Measurements from ENCODE around the gene USF2. TPM values are rescaled to one million over a fixed set of nuclear protein-coding genes. Genes with fewer than 3 reads are reported as not detected.

The USF2 gene
- total and polyA plus RNA-seq, 4 donors: 85.3 to 148 (median 104) TPM

DNA sequence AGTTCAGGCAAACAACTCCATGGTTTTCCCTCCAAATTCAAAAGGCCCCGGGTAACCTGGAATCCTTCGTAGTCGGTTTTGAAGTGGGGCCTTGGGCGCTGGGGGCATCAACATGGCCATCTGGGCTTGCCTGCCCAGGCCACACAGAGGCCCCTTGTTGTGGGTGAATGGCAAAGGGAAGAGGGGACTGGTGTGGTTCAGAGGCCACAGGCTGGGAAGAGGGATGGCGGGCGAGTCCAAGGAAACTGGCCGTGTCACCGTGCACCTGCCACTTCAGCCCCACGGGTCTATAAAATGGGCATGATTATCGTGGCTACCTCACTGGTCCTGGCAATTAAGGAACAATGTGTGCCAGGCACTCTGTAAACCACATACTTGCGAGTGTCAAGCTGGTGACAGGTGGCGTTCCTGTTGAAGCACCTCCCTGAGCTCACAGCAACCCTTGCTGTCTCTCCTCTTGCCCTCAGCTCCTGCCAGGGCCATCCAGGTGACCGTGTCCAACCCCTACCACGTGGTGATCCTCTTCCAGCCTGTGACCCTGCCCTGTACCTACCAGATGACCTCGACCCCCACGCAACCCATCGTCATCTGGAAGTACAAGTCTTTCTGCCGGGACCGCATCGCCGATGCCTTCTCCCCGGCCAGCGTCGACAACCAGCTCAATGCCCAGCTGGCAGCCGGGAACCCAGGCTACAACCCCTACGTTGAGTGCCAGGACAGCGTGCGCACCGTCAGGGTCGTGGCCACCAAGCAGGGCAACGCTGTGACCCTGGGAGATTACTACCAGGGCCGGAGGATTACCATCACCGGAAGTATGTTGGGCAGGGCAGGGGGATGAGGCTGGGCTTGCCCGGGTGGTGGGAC lies 18.7 kb upstream of the USF2 start:
- DNase-seq (peak in 1 of 2 donors; percentile 69), ATAC-seq (ENCODE audit: low FRiP score) (no peak)
- 92 to 93% methylated on average over 34 of the region's 34 CpGs for WGBS, 2 donors
- Histone ChIP-seq H3K27me3 (ENCODE audit: control insufficient read depth in 1 of 2, insufficient read depth in 2 of 2, low read length in 1 of 2) (peaks cover 0 to 2% of the 10 kb centered on the region in 2 donors), H3K36me3 (ENCODE audit: control insufficient read depth in 1 of 2, insufficient read depth in 2 of 2, low read length in 1 of 2) (no peaks in the 10 kb centered on the region), H3K9me3 (ENCODE audit: control insufficient read depth, low read length) (no peaks in the 10 kb centered on the region), H3K27ac (ENCODE audit: low read depth in 1 of 2, low read length in 2 of 2) (no peak overlapping the region), H3K4me1 (ENCODE audit: control insufficient read depth in 1 of 2, insufficient read depth in 2 of 2, low read length in 2 of 2) (no peaks in the 10 kb centered on the region), H3K4me3 (ENCODE audit: low read length in 2 of 2) (no peak overlapping the region)
- intact Hi-C loops (cut with DNase I): no loop called here

DNA sequence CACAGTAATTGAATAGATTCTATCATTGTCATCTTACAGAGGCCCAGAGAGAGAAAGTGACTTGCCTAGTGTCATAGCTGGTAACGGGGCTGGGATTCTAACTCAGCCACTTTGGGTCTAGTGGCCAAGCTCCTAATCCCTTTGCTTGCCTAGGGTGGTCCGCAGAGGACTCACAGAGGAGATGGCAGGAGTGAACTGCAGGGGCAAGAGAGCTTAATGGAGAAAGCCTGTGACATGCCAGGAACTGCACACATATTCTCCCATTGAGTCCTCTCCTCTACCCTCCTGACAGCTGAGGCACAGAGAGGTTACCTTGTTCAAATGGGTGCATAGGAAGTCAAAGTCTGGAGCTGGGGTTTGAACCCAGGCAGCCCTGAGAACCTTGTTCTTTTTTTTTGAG lies 17.3 kb upstream of the USF2 start:
- DNase-seq: no peak
- no peak for ATAC-seq (ENCODE audit: low FRiP score)
- H3K36me3 ChIP-seq (ENCODE audit: control insufficient read depth in 1 of 2, insufficient read depth in 2 of 2, low read length in 1 of 2): no peaks in the 10 kb centered on the region
- H3K4me1 ChIP-seq (ENCODE audit: control insufficient read depth in 1 of 2, insufficient read depth in 2 of 2, low read length in 2 of 2): no peaks in the 10 kb centered on the region
- H3K9me3 ChIP-seq (ENCODE audit: control insufficient read depth, low read length): no peaks in the 10 kb centered on the region
- no peak overlapping the region for H3K4me3 ChIP-seq (ENCODE audit: low read length in 2 of 2)
- no peak overlapping the region for H3K27ac ChIP-seq (ENCODE audit: low read depth in 1 of 2, low read length in 2 of 2)
- H3K27me3 ChIP-seq (ENCODE audit: control insufficient read depth in 1 of 2, insufficient read depth in 2 of 2, low read length in 1 of 2): peaks cover 0 to 2% of the 10 kb centered on the region in 2 donors
- intact Hi-C loops (cut with DNase I): no loop called here
- WGBS, 2 donors: 92 to 93% methylated on average over 2 of the region's 2 CpGs

DNA sequence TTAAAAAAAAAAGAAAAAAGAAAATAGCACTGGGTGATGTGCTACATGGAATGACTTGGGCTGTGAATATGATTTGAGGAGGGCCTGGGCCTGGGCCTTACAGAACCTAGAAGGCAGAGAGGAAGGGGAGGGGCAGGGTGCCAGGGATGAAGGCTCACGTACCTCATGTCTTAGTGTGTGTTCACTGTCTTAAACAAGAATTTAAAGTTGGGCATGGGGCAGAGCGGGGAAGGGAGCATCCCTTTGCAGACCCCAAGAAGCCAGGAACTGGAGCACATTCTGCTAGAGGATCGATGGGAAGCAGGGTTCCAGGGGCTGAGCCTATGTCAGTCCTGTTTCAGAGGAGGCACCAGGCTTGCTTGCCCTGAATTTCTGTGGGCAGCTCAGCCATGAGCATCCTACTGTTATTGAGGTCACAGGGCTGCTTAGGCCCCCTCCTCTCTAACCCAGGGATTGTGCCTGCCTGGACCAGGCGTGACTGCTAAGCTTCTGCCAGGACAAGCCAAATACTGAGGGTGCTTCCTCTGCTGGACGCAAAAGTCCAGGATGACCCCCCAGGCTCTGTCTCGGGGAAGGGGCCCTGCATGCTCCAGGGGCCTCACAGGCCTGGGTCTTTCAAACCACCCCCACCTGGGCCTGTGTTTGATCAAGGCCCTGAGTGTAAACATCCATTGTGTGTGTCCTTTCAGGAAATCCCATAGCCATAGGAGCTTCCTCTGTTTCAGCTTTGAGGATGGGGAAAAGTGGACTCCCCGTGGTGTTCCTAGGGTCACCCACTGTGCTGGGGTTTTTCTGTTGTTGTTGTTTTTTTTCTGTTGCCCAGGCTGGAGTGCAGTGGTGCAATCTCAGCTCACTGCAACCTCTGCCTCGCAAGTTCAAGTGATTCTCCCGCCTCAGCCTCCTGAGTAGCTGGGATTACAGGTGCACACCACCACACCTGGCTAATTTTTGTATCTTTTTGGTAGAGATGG lies 15.2 kb upstream of the USF2 start:
- H3K9me3 ChIP-seq (ENCODE audit: control insufficient read depth, low read length): no peaks in the 10 kb centered on the region
- intact Hi-C loops (cut with DNase I): no loop called here
- H3K36me3 ChIP-seq (ENCODE audit: control insufficient read depth in 1 of 2, insufficient read depth in 2 of 2, low read length in 1 of 2): no peaks in the 10 kb centered on the region
- WGBS, 2 donors: 86 to 89% methylated on average over 9 of the region's 9 CpGs
- ATAC-seq (ENCODE audit: low FRiP score) (no peak), DNase-seq (peak in 1 of 2 donors; percentile 40)
- no peaks in the 10 kb centered on the region for H3K4me1 ChIP-seq (ENCODE audit: control insufficient read depth in 1 of 2, insufficient read depth in 2 of 2, low read length in 2 of 2)
- H3K27ac ChIP-seq (ENCODE audit: low read depth in 1 of 2, low read length in 2 of 2): no peak overlapping the region
- H3K4me3 ChIP-seq (ENCODE audit: low read length in 2 of 2): no peak overlapping the region
- H3K27me3 ChIP-seq (ENCODE audit: control insufficient read depth in 1 of 2, insufficient read depth in 2 of 2, low read length in 1 of 2): peaks cover 0 to 2% of the 10 kb centered on the region in 2 donors

DNA sequence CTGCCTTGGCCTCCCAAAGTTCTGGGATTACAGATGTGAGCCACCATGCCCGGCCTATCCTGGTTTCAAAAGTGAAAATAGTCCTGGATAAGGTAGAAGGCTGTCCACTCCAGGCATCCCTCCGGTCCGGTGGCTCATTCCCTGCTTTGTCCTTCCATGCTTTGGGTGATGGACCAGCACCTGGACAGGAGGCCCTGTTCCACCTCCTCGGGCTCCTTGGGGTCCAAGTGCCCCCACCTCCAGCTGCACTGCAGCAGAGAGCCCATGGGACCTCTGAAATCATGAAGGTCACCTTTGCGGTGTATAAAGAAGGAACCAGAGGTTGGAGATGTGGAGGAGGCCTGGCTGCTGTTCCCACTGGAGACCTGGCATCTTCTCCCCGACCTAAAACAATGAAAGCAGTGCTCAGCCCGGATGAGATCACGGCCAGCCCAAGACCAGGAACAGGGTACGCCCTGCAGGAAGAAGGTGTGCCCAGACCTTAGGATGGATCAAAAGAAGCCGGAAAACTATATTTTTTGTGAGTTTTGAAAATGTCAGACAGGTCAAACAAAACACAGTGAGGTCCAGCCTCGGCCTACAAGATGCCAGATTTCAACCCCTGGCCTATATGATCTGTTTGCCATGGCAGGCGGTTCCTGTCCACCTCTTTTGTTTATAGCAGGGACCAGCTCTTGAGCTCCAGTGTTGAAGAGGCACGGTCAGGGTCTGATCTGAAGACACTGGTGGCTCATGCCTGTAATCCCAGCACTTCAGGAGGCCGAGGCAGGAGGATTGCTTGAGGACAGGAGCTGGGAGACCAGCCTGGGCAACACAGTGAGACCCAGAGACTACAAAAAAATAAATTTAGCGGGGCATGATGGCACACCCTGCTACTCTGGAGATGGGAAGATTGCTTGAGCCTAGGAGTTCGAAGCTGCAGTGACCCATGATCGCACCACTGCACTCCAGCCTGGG lies 14.1 kb upstream of the USF2 start:
- WGBS, 2 donors: 94% methylated on average over 17 of the region's 17 CpGs
- Histone ChIP-seq H3K9me3 (ENCODE audit: control insufficient read depth, low read length) (no peaks in the 10 kb centered on the region), H3K4me3 (ENCODE audit: low read length in 2 of 2) (no peak overlapping the region), H3K27ac (ENCODE audit: low read depth in 1 of 2, low read length in 2 of 2) (no peak overlapping the region), H3K4me1 (ENCODE audit: control insufficient read depth in 1 of 2, insufficient read depth in 2 of 2, low read length in 2 of 2) (no peaks in the 10 kb centered on the region), H3K36me3 (ENCODE audit: control insufficient read depth in 1 of 2, insufficient read depth in 2 of 2, low read length in 1 of 2) (no peaks in the 10 kb centered on the region), H3K27me3 (ENCODE audit: control insufficient read depth in 1 of 2, insufficient read depth in 2 of 2, low read length in 1 of 2) (no peaks in the 10 kb centered on the region)
- ATAC-seq (ENCODE audit: low FRiP score): peak; percentile 50
- DNase-seq: peak in 1 of 2 donors; percentile 24
- intact Hi-C loops (cut with DNase I): no loop called here

DNA sequence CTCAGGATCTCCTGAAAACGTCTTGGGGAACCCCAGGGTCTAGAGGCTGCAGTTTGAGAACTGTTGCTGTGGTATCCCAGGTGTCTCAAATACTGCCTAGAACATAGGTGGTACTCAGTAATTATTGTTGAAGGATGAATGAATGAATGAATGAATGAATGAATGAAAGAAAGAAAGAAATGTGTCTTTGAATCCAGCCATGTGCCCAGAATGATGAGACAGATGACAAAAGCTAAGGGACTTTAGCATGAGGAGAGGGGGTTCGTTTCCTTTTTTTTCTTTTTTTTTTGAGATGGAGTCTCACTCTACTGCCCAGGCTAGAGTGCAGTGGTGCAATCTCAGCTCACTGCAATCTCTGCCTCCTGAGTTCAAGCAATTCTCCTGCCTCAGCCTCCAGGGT lies 12.2 kb upstream of the USF2 start:
- Histone ChIP-seq H3K4me3 (ENCODE audit: low read length in 2 of 2) (no peak overlapping the region), H3K27me3 (ENCODE audit: control insufficient read depth in 1 of 2, insufficient read depth in 2 of 2, low read length in 1 of 2) (no peaks in the 10 kb centered on the region), H3K27ac (ENCODE audit: low read depth in 1 of 2, low read length in 2 of 2) (no peak overlapping the region), H3K36me3 (ENCODE audit: control insufficient read depth in 1 of 2, insufficient read depth in 2 of 2, low read length in 1 of 2) (no peaks in the 10 kb centered on the region), H3K9me3 (ENCODE audit: control insufficient read depth, low read length) (no peaks in the 10 kb centered on the region), H3K4me1 (ENCODE audit: control insufficient read depth in 1 of 2, insufficient read depth in 2 of 2, low read length in 2 of 2) (no peaks in the 10 kb centered on the region)
- DNase-seq (no peak), ATAC-seq (ENCODE audit: low FRiP score) (no peak)
- intact Hi-C loops (cut with DNase I): no loop called here
- 61 to 62% methylated on average over 2 of the region's 2 CpGs for WGBS, 2 donors

DNA sequence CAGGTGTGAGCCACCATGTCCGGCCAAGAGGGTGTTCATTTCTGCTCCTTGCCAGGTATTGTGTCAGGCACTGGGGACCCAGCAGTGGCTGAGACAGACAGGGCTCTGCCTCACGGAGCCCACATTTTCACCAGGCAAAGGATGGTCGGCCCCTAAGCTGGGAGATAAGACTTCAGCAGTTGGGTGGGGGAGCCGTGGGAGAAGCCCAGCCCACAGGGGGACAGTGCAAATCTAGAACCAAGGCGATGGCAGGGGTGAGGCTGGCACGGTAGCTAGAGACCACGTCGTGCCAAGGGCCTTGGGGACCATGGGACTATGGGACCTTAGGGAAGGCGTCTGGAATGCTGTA lies 11.7 kb upstream of the USF2 start:
- intact Hi-C loops (cut with DNase I): no loop called here
- Histone ChIP-seq H3K36me3 (ENCODE audit: control insufficient read depth in 1 of 2, insufficient read depth in 2 of 2, low read length in 1 of 2) (no peaks in the 10 kb centered on the region), H3K9me3 (ENCODE audit: control insufficient read depth, low read length) (no peaks in the 10 kb centered on the region), H3K27ac (ENCODE audit: low read depth in 1 of 2, low read length in 2 of 2) (no peak overlapping the region), H3K27me3 (ENCODE audit: control insufficient read depth in 1 of 2, insufficient read depth in 2 of 2, low read length in 1 of 2) (no peaks in the 10 kb centered on the region), H3K4me1 (ENCODE audit: control insufficient read depth in 1 of 2, insufficient read depth in 2 of 2, low read length in 2 of 2) (no peaks in the 10 kb centered on the region), H3K4me3 (ENCODE audit: low read length in 2 of 2) (no peak overlapping the region)
- 46 to 60% methylated on average over 9 of the region's 9 CpGs for WGBS, 2 donors
- DNase-seq (peak in 1 of 2 donors; percentile 57), ATAC-seq (ENCODE audit: low FRiP score) (no peak)

DNA sequence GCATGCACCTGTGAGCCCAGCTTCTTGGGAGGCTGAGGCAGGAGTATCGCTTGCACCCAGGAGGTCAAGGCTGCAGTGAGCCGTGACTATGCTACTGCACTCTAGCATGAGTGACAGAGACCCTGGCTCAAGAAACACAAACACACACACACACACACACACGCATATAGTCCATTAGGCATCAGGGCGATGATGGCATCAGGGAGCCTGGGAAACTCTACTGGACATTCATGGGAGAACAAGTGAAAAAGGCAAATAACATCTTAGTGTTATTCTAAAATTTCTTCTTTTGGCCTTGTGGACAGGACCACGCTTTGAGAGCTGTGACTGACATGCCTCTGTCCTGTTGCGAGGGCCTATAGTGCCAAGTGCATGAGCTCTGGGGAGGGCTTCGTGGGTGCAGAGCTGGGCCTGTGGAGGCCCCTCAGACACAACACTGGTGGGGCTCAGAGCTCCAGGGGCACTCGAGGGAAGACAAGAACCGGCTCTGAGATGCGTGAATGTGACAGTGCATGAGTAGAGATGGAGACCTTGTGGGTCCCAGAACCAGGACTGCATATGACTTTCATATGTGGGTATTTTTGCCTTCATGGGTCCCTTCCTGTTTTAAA lies 8.0 kb upstream of the USF2 start:
- ATAC-seq (ENCODE audit: low FRiP score) (no peak), DNase-seq (peak; percentile 40 to 41)
- H3K27me3 ChIP-seq (ENCODE audit: control insufficient read depth in 1 of 2, insufficient read depth in 2 of 2, low read length in 1 of 2): no peaks in the 10 kb centered on the region
- no peaks in the 10 kb centered on the region for H3K36me3 ChIP-seq (ENCODE audit: control insufficient read depth in 1 of 2, insufficient read depth in 2 of 2, low read length in 1 of 2)
- no peaks in the 10 kb centered on the region for H3K4me1 ChIP-seq (ENCODE audit: control insufficient read depth in 1 of 2, insufficient read depth in 2 of 2, low read length in 2 of 2)
- 78% methylated on average over 10 of the region's 10 CpGs for WGBS, 2 donors
- H3K9me3 ChIP-seq (ENCODE audit: control insufficient read depth, low read length): no peaks in the 10 kb centered on the region
- H3K27ac ChIP-seq (ENCODE audit: low read depth in 1 of 2, low read length in 2 of 2): no peak overlapping the region
- no peak overlapping the region for H3K4me3 ChIP-seq (ENCODE audit: low read length in 2 of 2)
- intact Hi-C loops (cut with DNase I): loop anchor here (10.0 kb wide), 2 partner anchors 116 to 1886 kb away; partner anchors contain the start of genes CEBPG (in 1 of the 2) and FXYD7 (in 1 of the 2)

Measured in aorta (tissue), 5 donors.